LNCaP clone FGC (cell line): ENCODE data around the gene TWSG1.
"Not testable (repeated sequence)": the region's sequence is repeated elsewhere in the genome, so short reads cannot be mapped to it uniquely, and the experiment has no call there.

Experiments used
- DNase-seq: peaks from one replicate; pipeline ENCODE4 v3.0.0-alpha.2; 2011; ENCODE audit warnings: low read depth
- H3K4me3 ChIP-seq: 2 replicates; pipeline ENCODE4 v1.5.1; 2011; ENCODE audit warnings: mild to moderate bottlenecking, low read depth, low read length, control low read depth
- CTCF ChIP-seq: IDR thresholded peaks from 2 replicates; pipeline ENCODE4 v1.5.1; 2012; ENCODE audit warnings: mild to moderate bottlenecking; ENCODE audit not compliant: control insufficient read depth, insufficient read depth; ENCODE audit errors: extremely low read depth

Gene TWSG1

DNA sequence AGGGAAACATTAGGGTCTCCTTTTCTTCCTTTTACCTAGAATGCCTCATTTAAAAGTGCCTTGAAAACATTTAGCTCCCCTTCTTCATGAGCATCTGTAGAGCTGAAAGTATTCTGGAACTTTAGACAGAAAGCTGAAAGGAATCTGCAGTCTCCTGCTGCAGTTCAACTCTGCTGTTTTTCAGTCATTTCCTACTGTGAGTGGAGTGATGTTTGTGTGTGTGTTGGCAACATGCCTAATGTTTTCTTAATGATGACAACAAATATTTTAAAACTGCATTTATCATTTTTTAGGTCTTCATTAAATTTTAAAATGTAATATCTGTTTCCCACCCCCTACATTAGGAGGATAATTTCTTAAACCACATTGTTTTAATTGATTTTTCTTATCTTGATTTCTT, 66.6 kb downstream of the TWSG1 start:
- no peak for TF ChIP-seq CTCF
- no peak overlapping the region for H3K4me3 ChIP-seq
- no peak for DNase-seq

DNA sequence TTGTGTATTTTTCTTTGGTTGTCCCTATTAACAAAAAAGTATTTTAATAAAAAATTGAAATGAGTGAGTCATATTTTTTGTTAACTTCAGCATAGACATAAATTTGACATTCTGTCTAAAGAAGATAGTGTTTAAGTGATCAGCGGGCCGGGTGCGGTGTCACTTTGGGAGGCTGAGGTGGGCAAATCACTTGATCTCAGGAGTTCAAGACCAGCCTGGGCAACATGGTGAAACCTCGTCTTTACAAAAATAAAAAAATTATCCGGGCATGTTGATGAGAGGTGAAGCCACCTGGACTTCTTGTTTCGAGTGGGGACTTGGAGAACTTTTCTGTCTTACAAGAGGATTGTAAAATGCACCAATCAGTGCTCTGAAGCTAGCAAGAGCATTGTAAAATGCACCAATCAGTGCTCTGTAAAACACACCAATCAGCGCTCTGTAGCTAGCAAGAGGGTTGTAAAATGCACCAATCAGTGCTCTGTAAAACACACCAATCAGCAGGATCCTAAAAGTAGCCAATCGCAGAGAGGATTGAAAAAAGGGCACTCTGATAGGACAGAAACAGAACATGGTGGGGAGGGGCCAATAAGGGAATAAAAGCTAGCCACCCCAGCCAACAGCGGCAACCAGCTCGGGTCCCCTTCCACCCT, 67.9 kb downstream of the TWSG1 start:
- not testable (repeated sequence) for H3K4me3 ChIP-seq, DNase-seq
- 0 out of 2 replicates have a peak, but pooled peaks have one; percentile 1 for TF ChIP-seq CTCF

GRCh38 chr18:9403795-9404564, 69.4 kb downstream of the TWSG1 start:
- TF ChIP-seq CTCF: no peak
- no peak overlapping the region for H3K4me3 ChIP-seq
- no peak for DNase-seq

DNA sequence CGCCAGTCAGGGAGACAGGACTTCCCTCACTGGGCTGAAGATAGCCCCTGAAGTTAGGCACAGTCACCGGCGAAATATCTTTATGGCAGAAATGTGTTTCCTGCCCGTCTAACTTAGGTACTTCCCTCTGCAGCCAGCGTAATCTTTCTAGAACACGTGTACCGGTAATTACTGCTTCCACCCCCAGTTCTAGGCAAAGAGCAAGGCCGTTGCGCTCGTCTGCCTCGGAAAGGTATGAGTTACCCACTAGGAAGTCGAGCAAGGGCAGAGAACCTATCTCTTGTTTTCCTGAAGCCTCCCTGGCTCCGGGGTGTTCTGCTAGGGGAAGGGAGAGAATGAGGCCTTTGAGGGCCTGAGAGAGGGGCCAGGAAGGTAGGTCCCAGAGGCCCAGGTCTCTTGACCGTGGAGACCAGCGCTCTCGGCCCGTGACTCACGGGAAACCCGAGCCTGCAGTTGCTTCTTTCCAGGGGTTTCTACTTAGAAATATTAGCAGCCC, 70.0 kb downstream of the TWSG1 start:
- DNase-seq: no peak
- TF ChIP-seq CTCF: no peak
- H3K4me3 ChIP-seq: no peak overlapping the region

- H3K4me3 ChIP-seq: no peak overlapping the region
- no peak for TF ChIP-seq CTCF
- no peak for DNase-seq
Measured at GRCh38 chr18:9405130-9405529, 70.6 kb downstream of the TWSG1 start.

- no peak for DNase-seq
- H3K4me3 ChIP-seq: no peak overlapping the region
- TF ChIP-seq CTCF: no peak
Measured at GRCh38 chr18:9405977-9406376, 71.4 kb downstream of the TWSG1 start.
